ENCODE results near the gene HSD17B8. TPM values are rescaled to one million over a fixed set of nuclear protein-coding genes. Genes with fewer than 3 reads are reported as not detected.
A peak's percentile ranks its signal among the peaks of the same experiment; 100 is the strongest.

Gene HSD17B8
- total RNA-seq, 1 donor from 2014 or later: 3.5 TPM

DNA sequence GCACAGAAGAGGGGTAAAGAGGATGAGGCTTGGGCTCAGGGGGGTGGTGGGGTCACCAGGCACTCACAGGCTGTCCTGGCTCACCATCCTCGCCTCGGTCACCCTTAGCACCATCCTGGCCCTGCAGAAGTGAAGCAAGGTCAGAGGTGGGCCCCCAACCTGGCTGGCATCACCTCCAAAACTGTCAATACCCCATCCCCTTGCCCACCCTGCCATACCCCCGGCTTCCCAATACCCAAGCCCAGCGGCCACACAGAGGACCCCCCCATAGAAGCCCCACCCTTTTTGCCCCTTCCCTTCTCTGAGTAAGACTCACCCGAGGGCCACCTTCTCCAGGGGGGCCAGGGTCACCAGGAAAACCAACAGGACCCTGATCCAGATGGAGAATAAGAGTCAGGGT is 35.8 kb upstream of the HSD17B8 start:
- H3K4me3 Mint-ChIP-seq (ENCODE audit: unreplicated experiment): no peak overlapping the region
- H3K27me3 Mint-ChIP-seq (ENCODE audit: unreplicated experiment): peaks cover 7% of the 10 kb centered on the region
- H3K9me3 Mint-ChIP-seq (ENCODE audit: unreplicated experiment): no peaks in the 10 kb centered on the region
- TF ChIP-seq, protein P1, sequence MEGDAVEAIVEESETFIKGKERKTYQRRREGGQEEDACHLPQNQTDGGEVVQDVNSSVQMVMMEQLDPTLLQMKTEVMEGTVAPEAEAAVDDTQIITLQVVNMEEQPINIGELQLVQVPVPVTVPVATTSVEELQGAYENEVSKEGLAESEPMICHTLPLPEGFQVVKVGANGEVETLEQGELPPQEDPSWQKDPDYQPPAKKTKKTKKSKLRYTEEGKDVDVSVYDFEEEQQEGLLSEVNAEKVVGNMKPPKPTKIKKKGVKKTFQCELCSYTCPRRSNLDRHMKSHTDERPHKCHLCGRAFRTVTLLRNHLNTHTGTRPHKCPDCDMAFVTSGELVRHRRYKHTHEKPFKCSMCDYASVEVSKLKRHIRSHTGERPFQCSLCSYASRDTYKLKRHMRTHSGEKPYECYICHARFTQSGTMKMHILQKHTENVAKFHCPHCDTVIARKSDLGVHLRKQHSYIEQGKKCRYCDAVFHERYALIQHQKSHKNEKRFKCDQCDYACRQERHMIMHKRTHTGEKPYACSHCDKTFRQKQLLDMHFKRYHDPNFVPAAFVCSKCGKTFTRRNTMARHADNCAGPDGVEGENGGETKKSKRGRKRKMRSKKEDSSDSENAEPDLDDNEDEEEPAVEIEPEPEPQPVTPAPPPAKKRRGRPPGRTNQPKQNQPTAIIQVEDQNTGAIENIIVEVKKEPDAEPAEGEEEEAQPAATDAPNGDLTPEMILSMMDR (IDR thresholded peaks at IDR 0.05): no peak
- no peak overlapping the region for H3K27ac Mint-ChIP-seq (ENCODE audit: unreplicated experiment)
- H3K4me1 Mint-ChIP-seq (ENCODE audit: unreplicated experiment): peaks cover 5% of the 10 kb centered on the region
- DNase-seq (ENCODE audit: extremely low spot score, unreplicated experiment): no peak
- no peaks in the 10 kb centered on the region for H3K36me3 Mint-ChIP-seq (ENCODE audit: unreplicated experiment)

- Mint-ChIP-seq H3K27me3 (ENCODE audit: unreplicated experiment) (peaks cover 7% of the 10 kb centered on the region), H3K27ac (ENCODE audit: unreplicated experiment) (no peak overlapping the region), H3K9me3 (ENCODE audit: unreplicated experiment) (no peaks in the 10 kb centered on the region), H3K36me3 (ENCODE audit: unreplicated experiment) (no peaks in the 10 kb centered on the region), H3K4me1 (ENCODE audit: unreplicated experiment) (peaks cover 5% of the 10 kb centered on the region), H3K4me3 (ENCODE audit: unreplicated experiment) (no peak overlapping the region)
- no peak for DNase-seq (ENCODE audit: extremely low spot score, unreplicated experiment)
- TF ChIP-seq, protein P1 (IDR thresholded peaks at IDR 0.05): no peak
Observed at GRCh38 chr6:33169291-33170175, 34.9 kb upstream of the HSD17B8 start.

GRCh38 chr6:33170176-33171015 is 34.1 kb upstream of the HSD17B8 start:
- Mint-ChIP-seq H3K27me3 (ENCODE audit: unreplicated experiment) (peaks cover 12% of the 10 kb centered on the region), H3K27ac (ENCODE audit: unreplicated experiment) (no peak overlapping the region), H3K4me3 (ENCODE audit: unreplicated experiment) (no peak overlapping the region), H3K36me3 (ENCODE audit: unreplicated experiment) (no peaks in the 10 kb centered on the region), H3K4me1 (ENCODE audit: unreplicated experiment) (peaks cover 5% of the 10 kb centered on the region), H3K9me3 (ENCODE audit: unreplicated experiment) (no peaks in the 10 kb centered on the region)
- TF ChIP-seq, protein P1 (IDR thresholded peaks at IDR 0.05): no peak
- no peak for DNase-seq (ENCODE audit: extremely low spot score, unreplicated experiment)

DNA sequence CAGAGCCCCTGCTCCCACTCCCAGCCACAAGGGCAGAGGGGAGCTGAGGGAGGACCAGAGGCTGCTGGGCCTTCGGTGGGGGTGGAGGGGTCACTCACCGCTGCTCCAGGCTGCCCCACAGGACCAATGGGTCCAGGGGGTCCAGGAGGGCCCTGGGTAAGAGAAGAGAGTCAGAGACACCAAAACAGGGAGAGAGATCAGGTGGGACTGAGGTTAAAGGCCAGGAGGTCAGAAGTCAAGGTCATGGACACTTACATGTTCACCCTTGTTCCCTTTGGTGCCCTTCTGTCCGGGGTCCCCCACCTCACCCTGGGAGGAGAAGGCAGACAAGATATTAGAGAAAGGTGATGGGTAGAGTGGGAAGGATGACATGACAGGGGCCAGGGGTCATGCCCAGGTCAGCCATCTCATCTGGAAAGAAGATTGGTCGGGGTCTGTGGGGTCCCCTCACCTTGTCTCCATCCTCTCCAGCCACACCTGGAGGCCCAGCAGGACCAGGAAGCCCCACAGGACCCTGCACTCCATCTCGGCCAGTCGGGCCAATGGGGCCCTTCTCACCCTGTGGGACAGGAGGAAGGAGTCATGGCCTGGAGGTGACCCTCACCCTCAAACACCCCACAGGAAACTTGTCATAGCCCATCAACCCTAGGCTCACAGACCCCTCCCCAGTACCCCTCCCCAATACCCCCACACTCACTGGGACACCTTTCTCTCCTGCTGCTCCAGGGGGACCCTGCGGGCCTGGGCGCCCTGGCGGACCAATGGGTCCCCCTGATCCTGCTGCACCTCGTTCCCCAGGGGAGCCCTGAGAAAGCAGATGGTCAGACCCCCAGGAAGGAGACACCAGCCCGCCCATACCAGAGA is 33.2 kb upstream of the HSD17B8 start:
- no peaks in the 10 kb centered on the region for H3K9me3 Mint-ChIP-seq (ENCODE audit: unreplicated experiment)

More for the DNA sequence above, 33.2 kb upstream of the HSD17B8 start:
- Mint-ChIP-seq H3K36me3 (ENCODE audit: unreplicated experiment) (no peaks in the 10 kb centered on the region), H3K4me1 (ENCODE audit: unreplicated experiment) (peaks cover 7% of the 10 kb centered on the region), H3K27ac (ENCODE audit: unreplicated experiment) (no peak overlapping the region), H3K4me3 (ENCODE audit: unreplicated experiment) (no peak overlapping the region), H3K27me3 (ENCODE audit: unreplicated experiment) (peaks cover 12% of the 10 kb centered on the region)
- DNase-seq (ENCODE audit: extremely low spot score, unreplicated experiment): peak; percentile 83
- TF ChIP-seq, protein P1 (IDR thresholded peaks at IDR 0.05): no peak
